OCI-LY7 (cell line): ENCODE measurements around the gene OR5H2. TPM values are rescaled to one million over a fixed set of nuclear protein-coding genes. Genes with fewer than 3 reads are reported as not detected.

ENCODE experiments used
- Bru-seq: library from RNA; stranded (reverse); fragments of 400-500 nt; gene quantifications from one replicate; lab custom pipeline; 2021; lab: Mats Ljungman, UMichigan
- BruChase-seq, 2 experiments: library from RNA; stranded (reverse); fragments of 400-500 nt; gene quantifications; one replicate each; lab custom pipeline; 2021; lab: Mats Ljungman, UMichigan
- BruUV-seq: library from RNA; stranded (reverse); fragments of 400-500 nt; replicated peaks from 2 replicates; lab custom pipeline; 2021; lab: Mats Ljungman, UMichigan
- CTCF ChIA-PET: fragments of 300-600 bp; sonication (Branson Sonifier 250); formaldehyde crosslinking; loops from one replicate; lab custom pipeline; 2022; ENCODE audit warnings: antibody characterized with exemption; ENCODE audit not compliant: unreplicated experiment; lab: Charles Lee
- POLR2A ChIA-PET: fragments of 300-600 bp; sonication (Branson Sonifier 250); formaldehyde crosslinking; loops from one replicate; lab custom pipeline; 2022; ENCODE audit warnings: antibody characterized with exemption; lab: Charles Lee
- DNase-seq: peaks from one replicate; pipeline ENCODE4 v3.0.0-alpha.2; 2015; ENCODE audit warnings: low spot score
- H2AFZ ChIP-seq: fragments of 200-600 bp; sonication (generic), shearing (Covaris generic); 2 replicates; pipeline ENCODE4 v1.6.1; 2014; ENCODE audit warnings: mild to moderate bottlenecking, antibody characterized with exemption, low read length, moderate library complexity
- H3K27ac ChIP-seq: fragments of 200-600 bp; sonication (generic); 2 replicates; pipeline ENCODE4 v1.5.1; 2014; ENCODE audit warnings: mixed run types, low read depth, mild to moderate bottlenecking, moderate library complexity, low read length, inconsistent platforms; ENCODE audit not compliant: poor library complexity, severe bottlenecking
- H3K36me3 ChIP-seq: fragments of 200-600 bp; sonication (generic); 2 replicates; pipeline ENCODE4 v1.6.1; 2014; ENCODE audit warnings: mild to moderate bottlenecking, antibody characterized with exemption, low read length, moderate library complexity, mixed read lengths; ENCODE audit not compliant: insufficient read depth
- H3K4me1 ChIP-seq: fragments of 200-600 bp; sonication (generic); 2 replicates; pipeline ENCODE4 v1.5.1; 2014; ENCODE audit warnings: mild to moderate bottlenecking, low read length; ENCODE audit not compliant: insufficient read depth, poor library complexity, severe bottlenecking
- H3K4me2 ChIP-seq: fragments of 200-600 bp; sonication (generic); 2 replicates; pipeline ENCODE4 v1.6.1; 2014; ENCODE audit warnings: mild to moderate bottlenecking, low read length
- H3K4me3 ChIP-seq: fragments of 200-600 bp; sonication (generic); 2 replicates; pipeline ENCODE4 v1.5.1; 2014; ENCODE audit warnings: mild to moderate bottlenecking, low read depth, low read length; ENCODE audit not compliant: poor library complexity, severe bottlenecking
- H3K79me2 ChIP-seq: fragments of 200-600 bp; sonication (generic); 2 replicates; pipeline ENCODE4 v1.6.1; 2016; ENCODE audit warnings: low read depth, mild to moderate bottlenecking, low read length, moderate library complexity, mixed read lengths; ENCODE audit not compliant: insufficient read depth
- H3K9me2 ChIP-seq: fragments of 200-600 bp; sonication (generic); 2 replicates; pipeline ENCODE4 v1.6.1; 2016; ENCODE audit warnings: mild to moderate bottlenecking, low read length, mixed read lengths; ENCODE audit not compliant: insufficient read depth
- H3K9me3 ChIP-seq: fragments of 200-600 bp; sonication (generic); 2 replicates; pipeline ENCODE4 v1.6.1; 2014; ENCODE audit warnings: mild to moderate bottlenecking, mixed run types, low read length, mixed read lengths
- H4K20me1 ChIP-seq: fragments of 200-600 bp; sonication (generic); 2 replicates; pipeline ENCODE4 v1.6.1; 2014; ENCODE audit warnings: mild to moderate bottlenecking, antibody characterized with exemption, low read length, moderate library complexity, mixed read lengths; ENCODE audit not compliant: insufficient read depth
- CTCF ChIP-seq: fragments of 200-600 bp; sonication (generic); conservative IDR thresholded peaks from 2 replicates; pipeline ENCODE4 v1.5.1; 2014; ENCODE audit warnings: mild to moderate bottlenecking, antibody characterized with exemption, low read length, moderate library complexity, mixed read lengths
- EZH2phosphoT487 ChIP-seq: fragments of 200-600 bp; sonication (generic); IDR thresholded peaks from 2 replicates; pipeline ENCODE4 v1.6.1; 2018; ENCODE audit warnings: low read depth, borderline replicate concordance, mild to moderate bottlenecking, mixed run types, antibody characterized with exemption, low read length, moderate library complexity, mixed read lengths
- intact Hi-C: fragments of 100-400 bp; cut with micrococcal nuclease; formaldehyde crosslinking; loops from one replicate; pipeline ENCODE4 v1.10.0; 2022; ENCODE audit not compliant: unreplicated experiment
- long read RNA-seq: library from polyadenylated mRNA; stranded (forward); transcript quantifications from one replicate; pipeline ENCODE4 v2.0.0, GENCODE V29; 2022
- total RNA-seq, 2 experiments: library from RNA; depleted of rRNA in 1 of 2; stranded (reverse); fragments of >200 nt in 1 of 2; shearing (Covaris generic) in 1 of 2; gene quantifications; 2 replicates each; pipeline ENCODE4 v1.2.3, GENCODE V29; 2014 to 2022

OR5H2 gene
- not detected in 2 replicates for total RNA-seq (2014; rRNA removed; shearing (Covaris generic))
- not detected in 2 replicates for total RNA-seq (2022)
- Bru-seq, nascent RNA = not detected
- BruChase-seq, experiment 1, labeled RNA remaining after a 6-hour chase = not detected
- BruChase-seq, experiment 2, labeled RNA remaining after a 2-hour chase = not detected
- long read RNA-seq = 0 reads

DNA sequence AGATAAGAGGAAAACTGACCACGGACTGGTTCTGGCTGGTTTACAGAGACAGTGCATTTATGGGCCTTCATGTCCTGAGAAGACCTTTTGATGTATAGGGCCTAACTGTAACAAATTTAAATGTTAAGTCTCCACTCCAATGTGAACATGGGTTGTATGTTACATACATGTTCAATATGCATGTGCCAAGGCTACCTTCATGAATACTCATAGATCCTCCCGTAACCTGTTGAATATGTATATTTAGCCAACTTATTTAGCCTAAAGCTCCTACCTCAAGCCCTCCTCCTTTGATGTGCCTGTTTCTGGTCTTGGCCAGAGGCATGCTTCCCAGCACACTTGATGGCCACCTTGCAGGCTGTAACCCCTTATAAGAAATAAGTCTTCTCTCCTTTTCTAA, at the start of gene OR5H2:
TSS of gene OR5H2 (plus strand) at position 301 of the 400 bp plus-strand sequence. CDS start 398 bp downstream, outside the sequence.
- no peaks in the 10 kb centered on the region for H3K4me1 ChIP-seq
- no peak for DNase-seq
- no peaks in the 10 kb centered on the region for H3K9me3 ChIP-seq
- CTCF ChIA-PET = no interaction called here
- no peaks in the 10 kb centered on the region for H3K79me2 ChIP-seq
- BruUV-seq = no TSS peak
- POLR2A ChIA-PET = no interaction called here
- no peak within 1 kb of the TSS for H3K4me2 ChIP-seq
- no peaks in the 10 kb centered on the region for H3K36me3 ChIP-seq
- TF ChIP-seq CTCF (no peak), EZH2phosphoT487 (no peak)
- no peaks in the 10 kb centered on the region for H4K20me1 ChIP-seq
- intact Hi-C loops = no loop called here
- H3K4me3 ChIP-seq = no peak within 1 kb of the TSS
- 0 out of 2 replicates have a peak, but pooled peaks cover 4% of the 10 kb centered on the region for H3K9me2 ChIP-seq
- no peak within 1 kb of the TSS for H3K27ac ChIP-seq
- no peak within 1 kb of the TSS for H2AFZ ChIP-seq

GRCh38 chr3:98233468-98233867, 48.8 kb upstream of the OR5H2 start:
- H2AFZ ChIP-seq = no peak overlapping the region
- DNase-seq = no peak
- no peak overlapping the region for H3K4me3 ChIP-seq
- no peaks in the 10 kb centered on the region for H3K9me2 ChIP-seq
- no peaks in the 10 kb centered on the region for H3K4me1 ChIP-seq
- no peaks in the 10 kb centered on the region for H4K20me1 ChIP-seq
- intact Hi-C loops = no loop called here
- H3K79me2 ChIP-seq = no peaks in the 10 kb centered on the region
- CTCF ChIA-PET = no interaction called here
- no peak for TF ChIP-seq EZH2phosphoT487
- no peak for TF ChIP-seq CTCF
- no TSS peak for BruUV-seq
- no peak overlapping the region for H3K27ac ChIP-seq
- POLR2A ChIA-PET = no interaction called here
- no peaks in the 10 kb centered on the region for H3K9me3 ChIP-seq
- H3K36me3 ChIP-seq = no peaks in the 10 kb centered on the region
- no peak overlapping the region for H3K4me2 ChIP-seq

GRCh38 chr3:98240131-98240530, 42.2 kb upstream of the OR5H2 start:
- intact Hi-C loops = no loop called here
- ChIA-PET POLR2A (no interaction called here), CTCF (no interaction called here)
- Histone ChIP-seq H2AFZ (no peak overlapping the region), H3K27ac (no peak overlapping the region), H4K20me1 (no peaks in the 10 kb centered on the region), H3K9me2 (no peaks in the 10 kb centered on the region), H3K79me2 (no peaks in the 10 kb centered on the region), H3K4me2 (no peak overlapping the region), H3K4me3 (no peak overlapping the region), H3K4me1 (no peaks in the 10 kb centered on the region), H3K9me3 (no peaks in the 10 kb centered on the region), H3K36me3 (no peaks in the 10 kb centered on the region)
- no TSS peak for BruUV-seq
- DNase-seq = no peak
- no peak for TF ChIP-seq EZH2phosphoT487
- TF ChIP-seq CTCF = no peak
